ENCODE measurements around the gene ARFGAP3. TPM values are rescaled to one million over a fixed set of nuclear protein-coding genes. Genes with fewer than 3 reads are reported as not detected.
"Not testable (repeated sequence)": the region's sequence is repeated elsewhere in the genome, so short reads cannot be mapped to it uniquely, and the experiment has no call there.

The ARFGAP3 gene
- total RNA-seq, 2 donors from 2014 or later: 20.5 to 36.9 TPM

GRCh38 chr22:42785706-42786499 is 71.2 kb downstream of the ARFGAP3 start:
- no peak for TF ChIP-seq CTCF (conservative IDR thresholded peaks at IDR 0.05)
- Mint-ChIP-seq H3K4me3 (no peak overlapping the region), H3K27me3 (ENCODE audit: insufficient read depth) (peaks cover 2% of the 10 kb centered on the region), H3K36me3 (ENCODE audit: low read depth) (no peaks in the 10 kb centered on the region), H3K27ac (no peak overlapping the region), H3K9me3 (no peaks in the 10 kb centered on the region), H3K4me1 (no peaks in the 10 kb centered on the region)
- DNase-seq: no peak
- Histone ChIP-seq H3K4me3 (ENCODE audit: low read length) (no peak overlapping the region), H3K27ac (ENCODE audit: low read depth, low read length) (no peak overlapping the region), H3K27me3 (ENCODE audit: control insufficient read depth, insufficient read depth, low read length, poor library complexity, severe bottlenecking) (no peaks in the 10 kb centered on the region), H3K36me3 (ENCODE audit: control insufficient read depth, insufficient read depth, low read length) (no peaks in the 10 kb centered on the region), H3K9me3 (ENCODE audit: control insufficient read depth, low read length) (no peaks in the 10 kb centered on the region), H3K4me1 (ENCODE audit: control insufficient read depth, insufficient read depth, low read length) (no peaks in the 10 kb centered on the region), H3K9ac (ENCODE audit: extremely low read depth, low read length, poor library complexity, severe bottlenecking) (no peak overlapping the region)
- 88 to 91% methylated on average over 10 to 20 of the region's 20 CpGs for WGBS, 2 experiments (ENCODE audit: insufficient coverage in 1 of 2, insufficient read length in 1 of 2)

GRCh38 chr22:42782306-42782705 is 74.8 kb downstream of the ARFGAP3 start:
- 88 to 100% methylated on average over 3 to 9 of the region's 9 CpGs for WGBS, 2 experiments (ENCODE audit: insufficient coverage in 1 of 2, insufficient read length in 1 of 2)
- H3K4me1 ChIP-seq (ENCODE audit: control insufficient read depth, insufficient read depth, low read length); H3K4me3 Mint-ChIP-seq; H3K27me3 Mint-ChIP-seq (ENCODE audit: insufficient read depth); H3K4me3 ChIP-seq (ENCODE audit: low read length); H3K9me3 Mint-ChIP-seq; H3K4me1 Mint-ChIP-seq; H3K27ac ChIP-seq (ENCODE audit: low read depth, low read length); H3K36me3 ChIP-seq (ENCODE audit: control insufficient read depth, insufficient read depth, low read length); H3K36me3 Mint-ChIP-seq (ENCODE audit: low read depth); H3K9me3 ChIP-seq (ENCODE audit: control insufficient read depth, low read length); H3K9ac ChIP-seq (ENCODE audit: extremely low read depth, low read length, poor library complexity, severe bottlenecking); DNase-seq; H3K27me3 ChIP-seq (ENCODE audit: control insufficient read depth, insufficient read depth, low read length, poor library complexity, severe bottlenecking); H3K27ac Mint-ChIP-seq: not testable (repeated sequence)

DNA sequence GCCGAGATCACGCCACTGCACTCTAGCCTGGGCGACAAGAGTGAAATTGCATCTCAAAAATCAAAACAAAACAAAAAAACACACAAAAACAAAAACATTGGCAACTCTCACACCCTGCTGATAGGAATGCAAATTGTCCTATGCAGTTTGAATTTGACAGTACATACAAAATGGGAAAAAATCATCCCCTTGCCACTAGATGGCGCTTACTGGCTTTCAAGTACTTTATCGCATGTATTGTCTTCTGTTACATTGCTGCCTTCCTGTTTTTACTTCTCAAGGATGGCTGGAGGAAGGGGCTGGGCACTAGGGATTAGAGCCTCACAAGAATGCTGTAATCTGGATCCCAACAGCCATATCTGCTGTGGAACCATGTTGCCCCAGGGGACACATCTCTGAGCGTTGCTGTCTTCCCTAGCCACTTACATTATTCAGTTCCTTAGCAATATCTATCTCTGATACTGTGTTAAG is 77.0 kb downstream of the ARFGAP3 start:
- H3K27ac ChIP-seq (ENCODE audit: low read depth, low read length): no peak overlapping the region
- WGBS, 2 experiments (ENCODE audit: insufficient coverage in 1 of 2, insufficient read length in 1 of 2): 13 to 32% methylated on average over 3 to 6 of the region's 6 CpGs
- H3K36me3 Mint-ChIP-seq (ENCODE audit: low read depth): no peaks in the 10 kb centered on the region

More for the DNA sequence above, 77.0 kb downstream of the ARFGAP3 start:
- Histone ChIP-seq H3K4me1 (ENCODE audit: control insufficient read depth, insufficient read depth, low read length) (no peaks in the 10 kb centered on the region), H3K9me3 (ENCODE audit: control insufficient read depth, low read length) (no peaks in the 10 kb centered on the region), H3K4me3 (ENCODE audit: low read length) (no peak overlapping the region), H3K9ac (ENCODE audit: extremely low read depth, low read length, poor library complexity, severe bottlenecking) (no peak overlapping the region), H3K27me3 (ENCODE audit: control insufficient read depth, insufficient read depth, low read length, poor library complexity, severe bottlenecking) (no peaks in the 10 kb centered on the region), H3K36me3 (ENCODE audit: control insufficient read depth, insufficient read depth, low read length) (no peaks in the 10 kb centered on the region)
- H3K27ac Mint-ChIP-seq: no peak overlapping the region
- no peaks in the 10 kb centered on the region for H3K4me1 Mint-ChIP-seq
- H3K27me3 Mint-ChIP-seq (ENCODE audit: insufficient read depth): no peaks in the 10 kb centered on the region
- no peaks in the 10 kb centered on the region for H3K9me3 Mint-ChIP-seq
- TF ChIP-seq CTCF (conservative IDR thresholded peaks at IDR 0.05): peak; percentile 96
- DNase-seq: peak; percentile 91
- H3K4me3 Mint-ChIP-seq: no peak overlapping the region

Measured in endodermal cell (in vitro differentiated cells).